MCF 10A (cell line): Measurements from ENCODE around the gene CTNNA1. TPM values are rescaled to one million over a fixed set of nuclear protein-coding genes. Genes with fewer than 3 reads are reported as not detected.

ENCODE experiments used
- BruUV-seq: library from RNA; stranded (reverse); fragments of 400-500 nt; replicated peaks from 2 replicates; lab custom pipeline; 2021; lab: Mats Ljungman, UMichigan
- CTCF ChIA-PET: fragments of 300-600 bp; sonication (Branson Sonifier 250); formaldehyde crosslinking; extraction: SDS; loops from one replicate; lab custom pipeline; 2021; ENCODE audit warnings: antibody characterized with exemption, inconsistent platforms; lab: Yijun Ruan, JAX
- POLR2A ChIA-PET: fragments of 300-600, 350-650 bp; sonication (Branson Sonifier 250); formaldehyde crosslinking; extraction: SDS; loops from one replicate; lab custom pipeline; 2020; ENCODE audit warnings: antibody characterized with exemption, inconsistent platforms; lab: Yijun Ruan, JAX
- DNase-seq: peaks from one replicate; pipeline ENCODE4 v3.0.0-alpha.2; 2018; ENCODE audit not compliant: unreplicated experiment
- H3K27ac Mint-ChIP-seq: one replicate; pipeline ENCODE4 v1.8.0; 2022; ENCODE audit warnings: mild to moderate bottlenecking, low read depth, mixed read lengths; ENCODE audit not compliant: unreplicated experiment
- H3K27me3 Mint-ChIP-seq: one replicate; pipeline ENCODE4 v1.8.0; 2022; ENCODE audit warnings: mixed read lengths; ENCODE audit not compliant: insufficient read depth, unreplicated experiment
- H3K36me3 Mint-ChIP-seq: one replicate; pipeline ENCODE4 v1.8.0; 2022; ENCODE audit warnings: mild to moderate bottlenecking, moderate library complexity, mixed read lengths; ENCODE audit not compliant: insufficient read depth, unreplicated experiment
- H3K4me1 Mint-ChIP-seq: one replicate; pipeline ENCODE4 v1.8.0; 2022; ENCODE audit warnings: mixed read lengths; ENCODE audit not compliant: insufficient read depth, unreplicated experiment
- H3K4me3 Mint-ChIP-seq: one replicate; pipeline ENCODE4 v1.8.0; 2022; ENCODE audit warnings: mild to moderate bottlenecking, moderate library complexity, mixed read lengths; ENCODE audit not compliant: unreplicated experiment
- H3K9me3 Mint-ChIP-seq: one replicate; pipeline ENCODE4 v1.8.0; 2022; ENCODE audit warnings: mixed read lengths; ENCODE audit not compliant: unreplicated experiment
- CTCF ChIP-seq: fragments of 200-600 bp; IDR thresholded peaks from one replicate; pipeline ENCODE4 v1.8.0; 2022; ENCODE audit warnings: antibody characterized with exemption, mild to moderate bottlenecking; ENCODE audit not compliant: unreplicated experiment
- intact Hi-C: fragments of 100-400 bp; cut with micrococcal nuclease; formaldehyde crosslinking; loops from 2 replicates; pipeline ENCODE4 v1.14.1; 2022
- total RNA-seq: library from RNA; stranded (reverse); gene quantifications from 2 replicates; pipeline ENCODE4 v1.2.3, GENCODE V29; 2022

Gene CTNNA1
- total RNA-seq, 1 experiment from 2014 or later: 519 TPM

GRCh38 chr5:138927979-138928378 lies 174.8 kb downstream of the CTNNA1 start:
- Mint-ChIP-seq H3K27ac (no peak overlapping the region), H3K9me3 (no peaks in the 10 kb centered on the region), H3K36me3 (peaks cover 98% of the 10 kb centered on the region), H3K27me3 (no peaks in the 10 kb centered on the region), H3K4me1 (no peaks in the 10 kb centered on the region), H3K4me3 (no peak overlapping the region)
- intact Hi-C loops: no loop called here
- DNase-seq: no peak
- ChIA-PET CTCF (interaction anchor here (0.7 kb wide), 2 partner anchors 42 to 289 kb away, joined by 3 read pairs; no protein-coding TSS in a partner anchor), POLR2A (interaction anchor here (0.6 kb wide), 1 partner anchor 237 kb away, joined by 4 read pairs; no protein-coding TSS in a partner anchor)
- no TSS peak for BruUV-seq
- TF ChIP-seq CTCF: no peak

- POLR2A ChIA-PET: no interaction called here
- H3K36me3 Mint-ChIP-seq: peaks cover 99% of the 10 kb centered on the region
- BruUV-seq: no TSS peak
- H3K27ac Mint-ChIP-seq: no peak overlapping the region
- H3K4me1 Mint-ChIP-seq: no peaks in the 10 kb centered on the region
- DNase-seq: no peak
- CTCF ChIA-PET: no interaction called here
- H3K4me3 Mint-ChIP-seq: no peak overlapping the region
- intact Hi-C loops: no loop called here
- TF ChIP-seq CTCF: no peak
- no peaks in the 10 kb centered on the region for H3K9me3 Mint-ChIP-seq
- no peaks in the 10 kb centered on the region for H3K27me3 Mint-ChIP-seq
These were observed 176.3 kb downstream of the CTNNA1 start for GRCh38 chr5:138929571-138929955.

- Mint-ChIP-seq H3K9me3 (no peaks in the 10 kb centered on the region), H3K4me1 (no peaks in the 10 kb centered on the region), H3K36me3 (peaks cover 98% of the 10 kb centered on the region), H3K27ac (peak overlapping the region; percentile 20), H3K27me3 (no peaks in the 10 kb centered on the region), H3K4me3 (no peak overlapping the region)
- CTCF ChIA-PET: interaction anchor here (0.7 to 1.4 kb wide), 3 partner anchors 292 to 798 kb away, joined by 3 to 10 read pairs (median 4); no protein-coding TSS in a partner anchor
- TF ChIP-seq CTCF: no peak
- no peak for DNase-seq
- no TSS peak for BruUV-seq
- intact Hi-C loops: no loop called here
- POLR2A ChIA-PET: interaction anchor here (1.5 kb wide), 1 partner anchor 10 kb away, joined by 4 read pairs; no protein-coding TSS in a partner anchor
These were observed 177.3 kb downstream of the CTNNA1 start for GRCh38 chr5:138930371-138931097.

GRCh38 chr5:138932171-138932810 lies 179.1 kb downstream of the CTNNA1 start:
- POLR2A ChIA-PET: interaction anchor here (0.6 kb wide), 1 partner anchor 348 kb away, joined by 3 read pairs; no protein-coding TSS in a partner anchor
- CTCF ChIA-PET: interaction anchor here (0.6 to 1.0 kb wide), 5 partner anchors 17 to 581 kb away, joined by 3 to 5 read pairs (median 3); no protein-coding TSS in a partner anchor
- BruUV-seq: no TSS peak

More at GRCh38 chr5:138932171-138932810, 179.1 kb downstream of the CTNNA1 start:
- no peak overlapping the region for H3K4me3 Mint-ChIP-seq
- H3K27me3 Mint-ChIP-seq: no peaks in the 10 kb centered on the region
- peak; percentile 30 for DNase-seq
- peak overlapping the region; percentile 20 for H3K27ac Mint-ChIP-seq
- no peak for TF ChIP-seq CTCF
- peaks cover 99% of the 10 kb centered on the region for H3K36me3 Mint-ChIP-seq
- intact Hi-C loops: no loop called here
- H3K9me3 Mint-ChIP-seq: no peaks in the 10 kb centered on the region
- no peaks in the 10 kb centered on the region for H3K4me1 Mint-ChIP-seq
